Stomach (tissue), 9 donors: ENCODE data around the gene ITPKA. TPM values are rescaled to one million over a fixed set of nuclear protein-coding genes. Genes with fewer than 3 reads are reported as not detected.

Experiments used
- DNase-seq, 2 donors: peaks; one replicate each; pipeline versions ENCODE4 v3.0.0 to v3.0.0-alpha.2; 2013 to 2019
- H3K27ac ChIP-seq, 5 donors: fragments of 200-600 bp in 4 of 5; sonication (generic) in 4 of 5; one replicate each; pipeline ENCODE4 v1.5.1; 2013 to 2019; ENCODE audit warnings: mild to moderate bottlenecking in 1 of 5, moderate library complexity in 1 of 5
- H3K27me3 ChIP-seq, 3 donors: fragments of 200-600 bp; sonication (generic); one replicate each; pipeline ENCODE4 v1.5.1; 2017 to 2019; ENCODE audit warnings: mixed run types in 1 of 3
- H3K36me3 ChIP-seq, 4 donors: fragments of 200-600 bp; sonication (generic); 1 replicate in 3 of 4; 2 replicates in 1 of 4; pipeline ENCODE4 v1.5.1; 2016 to 2019
- H3K4me1 ChIP-seq, 4 donors: fragments of 200-600 bp; sonication (generic); one replicate each; pipeline ENCODE4 v1.5.1; 2016 to 2019
- H3K4me3 ChIP-seq, 4 donors: fragments of 200-600 bp; sonication (generic) in 3 of 4; one replicate each; pipeline ENCODE4 v1.5.1; 2016 to 2019; ENCODE audit warnings: mild to moderate bottlenecking in 1 of 4
- H3K9me3 ChIP-seq, 4 donors: fragments of 200-600 bp; sonication (generic); one replicate each; pipeline ENCODE4 v1.5.1; 2016 to 2019
- EP300 ChIP-seq: sonication (generic); formaldehyde crosslinking; IDR thresholded peaks from one replicate; pipeline ENCODE4 v1.6.1; 2017; ENCODE audit warnings: antibody characterized with exemption
- POLR2A ChIP-seq, 4 donors: fragments of 450-650 bp; IDR thresholded peaks; one replicate each; pipeline ENCODE4 v1.6.1; 2016; ENCODE audit warnings: antibody characterized with exemption in 4 of 4, control low read depth in 2 of 4, mild to moderate bottlenecking in 1 of 4, moderate library complexity in 1 of 4
- POLR2AphosphoS5 ChIP-seq, 3 donors: sonication (generic); formaldehyde crosslinking; IDR thresholded peaks; one replicate each; pipeline ENCODE4 v1.6.1; 2016; ENCODE audit warnings: antibody characterized with exemption in 3 of 3
- WGBS, 5 donors: extraction: QIAGEN DNeasy Blood & Tissue Kit in 3 of 5; methylation state at CpG; one replicate each; pipeline versions ENCODE4 v1.1.5 to v1.1.7; 2013 to 2018; 5-methylcytosine and 5-hydroxymethylcytosine counted together
- intact Hi-C: fragments of 100-400 bp; cut with DNase I; formaldehyde crosslinking; loops from one replicate; pipeline ENCODE4 v1.15.1; 2023; ENCODE audit warnings: low total_unique reads
- polyA plus RNA-seq, 3 donors: library from polyadenylated mRNA; stranded (reverse); fragments of 200-250 nt; gene quantifications; one replicate each; pipeline ENCODE4 v1.2.3, GENCODE V29; 2013
- total RNA-seq, 5 donors: library from RNA; depleted of rRNA; stranded (reverse); fragments of >200 nt; gene quantifications; one replicate each; pipeline versions ENCODE4 v1.1.0 to v1.2.3, GENCODE V29; 2014 to 2016
- TF ChIP-seq, protein P1 (sequence below), 7 experiments: fragments of 450-650 bp in 4 of 7; fragments of 200-600 bp in 3 of 7; sonication (generic) in 3 of 7; IDR thresholded peaks; one replicate each; pipeline ENCODE4 v1.5.1; 2016 to 2019; ENCODE audit warnings: antibody characterized with exemption in 7 of 7, control low read depth in 2 of 7, mild to moderate bottlenecking in 1 of 7
- donor health status: healthy with polysubstance abuse.
- donor health status: Bipolar disorder and iron deficiency.
- donor health status: healthy.

The ITPKA gene
- total and polyA plus RNA-seq, 8 donors, result 3.0 to 308 (median 30.4) TPM

DNA sequence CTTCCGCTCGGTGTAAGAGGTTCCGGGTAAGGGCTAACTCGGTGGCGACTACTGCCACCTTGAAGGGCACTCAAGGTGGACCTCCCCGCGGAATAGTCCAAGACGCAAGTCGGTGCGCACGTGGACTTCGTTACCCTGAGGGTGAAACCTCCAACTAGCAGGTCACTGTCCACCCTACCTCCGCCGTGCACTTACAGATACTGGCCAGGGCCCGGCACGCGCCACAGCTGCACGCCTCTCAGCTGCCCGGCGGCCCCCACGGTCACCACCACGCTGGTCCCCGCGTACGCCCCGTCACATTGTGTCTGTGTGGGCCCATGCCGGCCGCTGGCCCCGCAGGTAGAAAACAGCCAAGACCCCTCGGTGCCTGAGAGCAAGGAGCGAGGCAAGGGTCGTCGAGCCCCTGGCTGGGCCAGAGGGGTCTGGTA is 18.9 kb downstream of the ITPKA start:
- 2 to 8% (median 7%) methylated on average over 15 to 33 of the region's 33 CpGs for WGBS, 5 donors
- Histone ChIP-seq H3K4me1 (peaks cover 35 to 39% (median 37%) of the 10 kb centered on the region in 4 donors), H3K4me3 (peak overlapping the region; percentile 38 to 62 (median 42)), H3K27me3 (peaks cover 4 to 35% (median 30%) of the 10 kb centered on the region in 3 donors), H3K36me3 (peaks cover 0 to 9% (median 7%) of the 10 kb centered on the region in 4 donors), H3K9me3 (no peaks in the 10 kb centered on the region), H3K27ac (no peak overlapping the region)
- intact Hi-C loops, result no loop called here
- peak in 1 of 2 donors; percentile 49 for DNase-seq
- TF ChIP-seq, protein P1, sequence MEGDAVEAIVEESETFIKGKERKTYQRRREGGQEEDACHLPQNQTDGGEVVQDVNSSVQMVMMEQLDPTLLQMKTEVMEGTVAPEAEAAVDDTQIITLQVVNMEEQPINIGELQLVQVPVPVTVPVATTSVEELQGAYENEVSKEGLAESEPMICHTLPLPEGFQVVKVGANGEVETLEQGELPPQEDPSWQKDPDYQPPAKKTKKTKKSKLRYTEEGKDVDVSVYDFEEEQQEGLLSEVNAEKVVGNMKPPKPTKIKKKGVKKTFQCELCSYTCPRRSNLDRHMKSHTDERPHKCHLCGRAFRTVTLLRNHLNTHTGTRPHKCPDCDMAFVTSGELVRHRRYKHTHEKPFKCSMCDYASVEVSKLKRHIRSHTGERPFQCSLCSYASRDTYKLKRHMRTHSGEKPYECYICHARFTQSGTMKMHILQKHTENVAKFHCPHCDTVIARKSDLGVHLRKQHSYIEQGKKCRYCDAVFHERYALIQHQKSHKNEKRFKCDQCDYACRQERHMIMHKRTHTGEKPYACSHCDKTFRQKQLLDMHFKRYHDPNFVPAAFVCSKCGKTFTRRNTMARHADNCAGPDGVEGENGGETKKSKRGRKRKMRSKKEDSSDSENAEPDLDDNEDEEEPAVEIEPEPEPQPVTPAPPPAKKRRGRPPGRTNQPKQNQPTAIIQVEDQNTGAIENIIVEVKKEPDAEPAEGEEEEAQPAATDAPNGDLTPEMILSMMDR (IDR thresholded peaks at IDR 0.05), result no peak

DNA sequence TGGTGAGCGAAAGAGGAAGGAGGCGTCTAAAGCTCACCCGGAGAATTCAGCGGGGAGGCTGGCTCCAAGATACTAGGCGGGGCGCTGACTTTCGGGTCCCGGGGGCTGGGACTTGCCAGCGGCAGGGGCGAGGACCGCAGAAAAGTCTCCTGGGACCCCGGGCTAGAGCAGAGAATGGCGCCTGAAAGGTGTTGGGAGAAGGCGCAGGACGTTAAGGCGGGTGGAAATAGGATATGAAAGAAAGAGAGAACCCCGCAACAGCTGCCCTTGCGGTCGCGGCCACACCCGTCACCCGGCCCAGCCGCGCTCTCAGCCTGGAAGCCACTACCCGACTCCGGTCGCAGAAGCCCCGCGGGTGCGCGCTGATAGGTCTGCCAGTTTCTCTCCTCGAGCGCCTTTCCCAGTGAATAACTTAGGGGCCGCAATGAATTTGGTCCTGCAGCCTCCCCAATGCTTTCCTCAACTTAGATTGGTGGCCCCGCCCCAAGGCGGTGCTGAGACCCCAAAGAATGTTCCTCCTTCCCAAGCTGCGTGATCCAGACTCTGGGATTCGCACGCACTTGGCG is 19.3 kb downstream of the ITPKA start:
- H3K27ac ChIP-seq, result no peak overlapping the region

DNA sequence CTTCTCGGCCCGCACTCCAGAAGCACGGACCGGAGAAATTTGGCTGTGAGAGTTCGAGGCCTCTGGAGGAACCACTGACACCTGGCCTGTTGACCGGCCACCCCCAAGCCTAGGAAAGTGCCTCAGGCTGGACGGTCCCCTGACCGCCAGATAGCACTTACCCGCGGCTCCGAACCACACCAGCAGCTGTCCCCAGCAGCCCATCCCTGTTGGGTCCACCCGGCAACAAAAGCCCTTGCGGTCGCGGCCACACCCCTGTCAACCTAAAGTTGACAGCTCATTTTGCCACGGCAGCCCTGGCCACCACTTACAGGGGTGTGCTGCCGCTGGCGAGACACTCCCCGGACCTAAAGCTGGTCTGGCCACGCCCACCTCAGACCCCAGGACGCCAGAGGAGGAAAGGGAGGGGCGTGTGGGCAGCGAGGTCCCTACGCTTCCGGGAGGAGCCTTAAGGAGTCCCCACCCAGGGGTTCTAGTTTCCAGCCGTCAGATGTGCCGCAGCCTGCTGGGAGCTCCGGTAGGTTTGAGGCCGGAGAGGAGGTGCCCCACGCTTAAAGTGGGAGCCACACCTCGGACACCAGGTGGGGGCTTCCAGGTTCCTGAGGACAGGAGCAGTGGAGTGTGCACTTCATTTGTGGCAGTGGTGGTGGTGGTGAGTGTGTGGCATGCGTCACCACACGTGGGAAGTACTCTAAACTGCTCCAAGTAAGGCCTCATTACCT is 20.0 kb downstream of the ITPKA start, which contains the start of gene LTK:
TSS of gene LTK (minus strand) at position 322 of the 722 bp plus-strand sequence. CDS start at position 204, 118 bp downstream.
- intact Hi-C loops, result no loop called here
- peaks cover 30 to 36% (median 33%) of the 10 kb centered on the region in 4 donors for H3K4me1 ChIP-seq
- 8 to 13% (median 10%) methylated on average over 17 to 33 of the region's 33 CpGs for WGBS, 5 donors
- TF ChIP-seq, protein P1 (IDR thresholded peaks at IDR 0.05), result no peak
- TF ChIP-seq POLR2A (IDR thresholded peaks at IDR 0.05), result no peak
- no peak for TF ChIP-seq POLR2AphosphoS5 (IDR thresholded peaks at IDR 0.05)
- no peak for TF ChIP-seq EP300
- no peak within 1 kb of the TSS for H3K27ac ChIP-seq
- DNase-seq, result peak in 1 of 2 donors; percentile 87
- H3K9me3 ChIP-seq, result no peaks in the 10 kb centered on the region
- peaks cover 4 to 35% (median 30%) of the 10 kb centered on the region in 3 donors for H3K27me3 ChIP-seq
- peak within 1 kb of the TSS; percentile 38 to 62 (median 42) for H3K4me3 ChIP-seq
- peaks cover 0 to 18% (median 15%) of the 10 kb centered on the region in 4 donors for H3K36me3 ChIP-seq

More for the DNA sequence above, 19.3 kb downstream of the ITPKA start:
- H3K36me3 ChIP-seq, result peaks cover 0 to 14% (median 12%) of the 10 kb centered on the region in 4 donors
- peaks cover 35 to 39% (median 36%) of the 10 kb centered on the region in 4 donors for H3K4me1 ChIP-seq
- H3K9me3 ChIP-seq, result no peaks in the 10 kb centered on the region
- H3K4me3 ChIP-seq, result peak overlapping the region; percentile 38 to 62 (median 42)
- WGBS, 5 donors, result 1 to 2% (median 2%) methylated on average over 40 of the region's 40 CpGs
- no peak for TF ChIP-seq POLR2AphosphoS5 (IDR thresholded peaks at IDR 0.05)
- TF ChIP-seq EP300, result no peak
- no peak for TF ChIP-seq POLR2A (IDR thresholded peaks at IDR 0.05)
- TF ChIP-seq, protein P1 (IDR thresholded peaks at IDR 0.05), result no peak
- intact Hi-C loops, result no loop called here
- DNase-seq, result peak; percentile 55 to 72
- H3K27me3 ChIP-seq, result peaks cover 4 to 35% (median 30%) of the 10 kb centered on the region in 3 donors

DNA sequence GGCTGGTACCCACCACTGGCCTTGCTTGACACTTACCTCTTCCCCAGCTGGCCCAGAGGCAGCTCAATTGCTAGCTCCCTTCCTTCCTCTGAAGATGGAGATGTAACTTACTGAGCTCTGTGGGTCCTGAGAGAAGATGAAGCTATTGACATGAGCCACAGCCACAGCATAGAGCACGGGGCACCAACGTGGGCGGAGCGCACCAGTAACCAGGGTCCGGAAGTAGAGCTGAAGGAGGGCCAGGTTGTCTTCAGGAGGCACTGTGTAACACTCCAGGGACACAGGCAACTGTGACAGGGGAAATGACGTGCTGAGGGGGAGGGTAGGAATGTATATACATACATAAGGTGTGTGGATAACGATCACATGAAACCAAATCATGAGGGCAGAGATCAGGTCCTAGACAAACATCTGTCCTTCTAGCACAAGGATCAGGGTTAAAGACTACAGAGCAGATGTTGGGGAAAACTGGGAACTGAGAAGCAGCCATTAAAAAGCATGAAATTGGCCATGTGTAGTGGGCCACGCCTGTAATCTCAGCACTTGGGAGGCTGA is 24.3 kb downstream of the ITPKA start:
- intact Hi-C loops, result no loop called here
- Histone ChIP-seq H3K4me3 (no peak overlapping the region), H3K36me3 (peaks cover 5 to 52% (median 47%) of the 10 kb centered on the region in 4 donors), H3K4me1 (peaks cover 10 to 12% (median 11%) of the 10 kb centered on the region in 4 donors), H3K27me3 (peaks cover 0 to 11% (median 10%) of the 10 kb centered on the region in 3 donors), H3K27ac (no peak overlapping the region), H3K9me3 (no peaks in the 10 kb centered on the region)
- 91 to 96% (median 93%) methylated on average over 8 of the region's 8 CpGs for WGBS, 5 donors
- no peak for DNase-seq
- TF ChIP-seq, protein P1 (IDR thresholded peaks at IDR 0.05), result no peak
- TF ChIP-seq POLR2A (IDR thresholded peaks at IDR 0.05), result no peak
- no peak for TF ChIP-seq EP300
- TF ChIP-seq POLR2AphosphoS5 (IDR thresholded peaks at IDR 0.05), result no peak
